B cell (primary cell): ENCODE data around the gene FXYD7. TPM values are rescaled to one million over a fixed set of nuclear protein-coding genes. Genes with fewer than 3 reads are reported as not detected.

ENCODE experiments used
- ATAC-seq: fragments of 200-7000 bp; cut with Tn5 transposase; one replicate; pipeline ENCODE4 v1.10.0; 2021; ENCODE audit warnings: low read depth, mild to moderate bottlenecking, moderate number of reproducible peaks, moderate library complexity
- CTCF ChIA-PET: fragments of 350-600 bp; sonication (Branson Sonifier 250); formaldehyde crosslinking; loops from one replicate; lab custom pipeline; 2021; ENCODE audit warnings: antibody characterized with exemption, inconsistent platforms; lab: Charles Lee
- POLR2A ChIA-PET: fragments of 350-600 bp; sonication (Branson Sonifier 250); formaldehyde crosslinking; loops from one replicate; lab custom pipeline; 2021; ENCODE audit warnings: antibody characterized with exemption; lab: Charles Lee
- DNase-seq: peaks from one replicate; pipeline ENCODE4 v3.0.0; 2013
- H2AFZ ChIP-seq: 2 replicates; pipeline ENCODE4 v1.6.1; 2012; ENCODE audit warnings: mild to moderate bottlenecking, low read depth, low read length; ENCODE audit not compliant: insufficient read depth, poor library complexity, severe bottlenecking
- H3K27ac ChIP-seq, 2 donors: 1 replicate in 1 of 2; 2 replicates in 1 of 2; pipeline ENCODE4 v1.5.1; 2012 to 2013; ENCODE audit warnings: low read length in 2 of 2, mild to moderate bottlenecking in 2 of 2, moderate library complexity in 1 of 2
- H3K27me3 ChIP-seq, 4 experiments: fragments of 200-600 bp in 1 of 4; sonication (generic) in 1 of 4; replicated peaks in 1 of 4; 1 replicate in 2 of 4; 2 replicates in 2 of 4; pipeline versions ENCODE4 v1.6.1 to v1.7.0; 2013 to 2016; ENCODE audit warnings: low read length in 3 of 4, mild to moderate bottlenecking in 2 of 4, mixed read lengths in 1 of 4, moderate library complexity in 1 of 4; ENCODE audit not compliant: insufficient read depth in 4 of 4, control insufficient read depth in 3 of 4; ENCODE audit errors: control extremely low read depth in 1 of 4
- H3K36me3 ChIP-seq, 2 experiments: replicated peaks in 1 of 2; 1 replicate in 1 of 2; 2 replicates in 1 of 2; pipeline versions ENCODE4 v1.6.1 to v1.7.1; 2013; ENCODE audit warnings: low read length in 1 of 2; ENCODE audit not compliant: insufficient read depth in 2 of 2, control insufficient read depth in 1 of 2; ENCODE audit errors: control extremely low read depth in 1 of 2, extremely low read depth in 1 of 2
- H3K4me1 ChIP-seq, 2 donors: fragments of 200-600 bp in 1 of 2; sonication (generic) in 1 of 2; 1 replicate in 1 of 2; 2 replicates in 1 of 2; pipeline versions ENCODE4 v1.5.1 to v1.6.1; 2013 to 2017; ENCODE audit warnings: low read length in 2 of 2; ENCODE audit not compliant: control insufficient read depth in 2 of 2, insufficient read depth in 2 of 2
- H3K4me2 ChIP-seq: replicated peaks from 2 replicates; pipeline ENCODE3; 2012; ENCODE audit warnings: mild to moderate bottlenecking, low read depth, low read length; ENCODE audit not compliant: poor library complexity, severe bottlenecking
- H3K4me3 ChIP-seq, 5 experiments: fragments of 200-600 bp in 1 of 5; sonication (generic) in 1 of 5; 1 replicate in 3 of 5; 2 replicates in 2 of 5; pipeline versions ENCODE4 v1.5.1 to v1.7.0; 2011 to 2016; ENCODE audit warnings: low read length in 4 of 5, mild to moderate bottlenecking in 4 of 5, low read depth in 2 of 5, control low read depth in 1 of 5, moderate library complexity in 1 of 5; ENCODE audit not compliant: insufficient read depth in 1 of 5; ENCODE audit errors: control extremely low read depth in 1 of 5, extremely low read depth in 1 of 5
- H3K79me2 ChIP-seq: fragments of 200-600 bp; sonication (generic); one replicate; pipeline ENCODE4 v1.6.0; 2016; ENCODE audit warnings: low read length; ENCODE audit not compliant: control insufficient read depth, insufficient read depth
- H3K9ac ChIP-seq: fragments of 200-600 bp; sonication (generic); 2 replicates; pipeline ENCODE4 v1.6.1; 2017; ENCODE audit warnings: mild to moderate bottlenecking, low read length, moderate library complexity
- H3K9me3 ChIP-seq, 3 donors: one replicate each; pipeline versions ENCODE4 v1.6.1 to v1.7.1; 2013; ENCODE audit warnings: low read length in 2 of 3; ENCODE audit not compliant: control insufficient read depth in 2 of 3, insufficient read depth in 1 of 3; ENCODE audit errors: control extremely low read depth in 1 of 3
- H4K20me1 ChIP-seq: 2 replicates; pipeline ENCODE4 v1.6.0; 2012; ENCODE audit warnings: mild to moderate bottlenecking, low read length; ENCODE audit not compliant: insufficient read depth, control insufficient read depth, poor library complexity, severe bottlenecking
- H3K27ac Mint-ChIP-seq: one replicate; pipeline ENCODE4 v1.8.0; 2021; ENCODE audit warnings: mixed read lengths
- H3K27me3 Mint-ChIP-seq: one replicate; pipeline ENCODE4 v1.8.0; 2021; ENCODE audit warnings: mixed read lengths
- H3K4me1 Mint-ChIP-seq: one replicate; pipeline ENCODE4 v1.8.0; 2021; ENCODE audit warnings: mixed read lengths
- H3K4me3 Mint-ChIP-seq: one replicate; pipeline ENCODE4 v1.8.0; 2021; ENCODE audit warnings: mixed read lengths
- H3K9me3 Mint-ChIP-seq: one replicate; pipeline ENCODE4 v1.8.0; 2022; ENCODE audit warnings: mixed read lengths; ENCODE audit not compliant: insufficient read depth
- EZH2 ChIP-seq: IDR thresholded peaks from 2 replicates; pipeline ENCODE4 v1.6.1; 2012; ENCODE audit warnings: borderline replicate concordance, low read depth, mild to moderate bottlenecking, moderate library complexity, low read length; ENCODE audit not compliant: insufficient read depth, poor library complexity, severe bottlenecking
- WGBS: methylation state at CpG from one replicate; pipeline ENCODE4 v1.1.5; 2013; ENCODE audit warnings: missing lambda C conversion rate; ENCODE audit not compliant: insufficient coverage; 5-methylcytosine and 5-hydroxymethylcytosine counted together
- intact Hi-C: fragments of 100-400 bp; cut with micrococcal nuclease; formaldehyde crosslinking; loops from one replicate; pipeline ENCODE4 v1.10.0; 2022
- polyA plus RNA-seq: library from polyadenylated mRNA; depleted of rRNA; stranded (reverse); fragments of >200 nt; gene quantifications from 2 replicates; pipeline ENCODE4 v1.2.3, GENCODE V29; 2012
- total RNA-seq, 2 donors: library from RNA; stranded (reverse); fragments of 120-200 nt in 1 of 2; gene quantifications; 1 replicate in 1 of 2; 2 replicates in 1 of 2; pipeline versions ENCODE4 v1.2.3 to v1.2.4, GENCODE V29; 2013 to 2022
- TF ChIP-seq, protein P1 (sequence below): fragments of 200-600 bp; IDR thresholded peaks from one replicate; pipeline ENCODE4 v1.8.0; 2022; ENCODE audit warnings: antibody characterized with exemption, mild to moderate bottlenecking

Gene FXYD7
- total and polyA plus RNA-seq, 2 donors (not counting 1 experiment from before 2014, with no cell fraction given): 3.8 to 27.4 TPM

GRCh38 chr19:35108730-35109129 lies 34.3 kb upstream of the FXYD7 start:
- Histone ChIP-seq H3K79me2 (no peaks in the 10 kb centered on the region), H3K36me3 (no peaks in the 10 kb centered on the region), H3K4me3 (no peak overlapping the region), H3K9me3 (peaks cover 0 to 12% (median 0%) of the 10 kb centered on the region in 3 donors), H3K4me1 (no peaks in the 10 kb centered on the region), H3K4me2 (no peak overlapping the region), H3K27me3 (peaks cover 0 to 11% (median 0%) of the 10 kb centered on the region in 4 experiments), H4K20me1 (no peaks in the 10 kb centered on the region), H3K27ac (no peak overlapping the region), H2AFZ (no peak overlapping the region), H3K9ac (no peak overlapping the region)
- 79% methylated on average over 11 of the region's 11 CpGs for WGBS
- no peak overlapping the region for H3K4me3 Mint-ChIP-seq
- H3K27me3 Mint-ChIP-seq: peaks cover 8% of the 10 kb centered on the region
- ATAC-seq: no peak
- intact Hi-C loops: no loop called here
- H3K27ac Mint-ChIP-seq: no peak overlapping the region
- ChIA-PET CTCF (interaction anchor here (0.7 kb wide), 1 partner anchor 532 kb away, joined by 3 read pairs; no protein-coding TSS in a partner anchor), POLR2A (no interaction called here)
- H3K9me3 Mint-ChIP-seq: no peaks in the 10 kb centered on the region
- TF ChIP-seq EZH2: no peak
- TF ChIP-seq, protein P1, sequence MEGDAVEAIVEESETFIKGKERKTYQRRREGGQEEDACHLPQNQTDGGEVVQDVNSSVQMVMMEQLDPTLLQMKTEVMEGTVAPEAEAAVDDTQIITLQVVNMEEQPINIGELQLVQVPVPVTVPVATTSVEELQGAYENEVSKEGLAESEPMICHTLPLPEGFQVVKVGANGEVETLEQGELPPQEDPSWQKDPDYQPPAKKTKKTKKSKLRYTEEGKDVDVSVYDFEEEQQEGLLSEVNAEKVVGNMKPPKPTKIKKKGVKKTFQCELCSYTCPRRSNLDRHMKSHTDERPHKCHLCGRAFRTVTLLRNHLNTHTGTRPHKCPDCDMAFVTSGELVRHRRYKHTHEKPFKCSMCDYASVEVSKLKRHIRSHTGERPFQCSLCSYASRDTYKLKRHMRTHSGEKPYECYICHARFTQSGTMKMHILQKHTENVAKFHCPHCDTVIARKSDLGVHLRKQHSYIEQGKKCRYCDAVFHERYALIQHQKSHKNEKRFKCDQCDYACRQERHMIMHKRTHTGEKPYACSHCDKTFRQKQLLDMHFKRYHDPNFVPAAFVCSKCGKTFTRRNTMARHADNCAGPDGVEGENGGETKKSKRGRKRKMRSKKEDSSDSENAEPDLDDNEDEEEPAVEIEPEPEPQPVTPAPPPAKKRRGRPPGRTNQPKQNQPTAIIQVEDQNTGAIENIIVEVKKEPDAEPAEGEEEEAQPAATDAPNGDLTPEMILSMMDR: no peak
- no peaks in the 10 kb centered on the region for H3K4me1 Mint-ChIP-seq
- DNase-seq: no peak

- peaks cover 9% of the 10 kb centered on the region for H3K27me3 Mint-ChIP-seq
- no peak overlapping the region for H3K27ac ChIP-seq
- TF ChIP-seq, protein P1: no peak
- no peak for TF ChIP-seq EZH2
- no peak for DNase-seq
- H3K9me3 Mint-ChIP-seq: no peaks in the 10 kb centered on the region
- H3K36me3 ChIP-seq: no peaks in the 10 kb centered on the region
- no peak overlapping the region for H3K9ac ChIP-seq
- H3K4me2 ChIP-seq: no peak overlapping the region
- H3K4me1 Mint-ChIP-seq: peaks cover 2% of the 10 kb centered on the region
- H3K79me2 ChIP-seq: no peaks in the 10 kb centered on the region
- no peaks in the 10 kb centered on the region for H4K20me1 ChIP-seq
- H3K4me1 ChIP-seq: peaks cover 3% of the 10 kb centered on the region in 2 donors
- H3K9me3 ChIP-seq: peaks cover 0 to 12% (median 0%) of the 10 kb centered on the region in 3 donors
- H3K27me3 ChIP-seq: peaks cover 0 to 15% (median 0%) of the 10 kb centered on the region in 4 experiments
- ChIA-PET POLR2A (no interaction called here), CTCF (interaction anchor here (0.9 kb wide), 1 partner anchor 106 kb away, joined by 3 read pairs; no protein-coding TSS in a partner anchor)
- ATAC-seq: no peak
- no peak overlapping the region for H3K4me3 ChIP-seq
- intact Hi-C loops: no loop called here
- WGBS: 73% methylated on average over 22 of the region's 22 CpGs
- no peak overlapping the region for H2AFZ ChIP-seq
- H3K27ac Mint-ChIP-seq: no peak overlapping the region
- H3K4me3 Mint-ChIP-seq: no peak overlapping the region
Observed at GRCh38 chr19:35109395-35110112, 33.5 kb upstream of the FXYD7 start.
